ENCODE results near the gene KRR1. TPM values are rescaled to one million over a fixed set of nuclear protein-coding genes. Genes with fewer than 3 reads are reported as not detected.

KRR1 gene
- total and polyA plus RNA-seq, 2 donors from 2014 or later, result 20.0 to 50.7 TPM

DNA sequence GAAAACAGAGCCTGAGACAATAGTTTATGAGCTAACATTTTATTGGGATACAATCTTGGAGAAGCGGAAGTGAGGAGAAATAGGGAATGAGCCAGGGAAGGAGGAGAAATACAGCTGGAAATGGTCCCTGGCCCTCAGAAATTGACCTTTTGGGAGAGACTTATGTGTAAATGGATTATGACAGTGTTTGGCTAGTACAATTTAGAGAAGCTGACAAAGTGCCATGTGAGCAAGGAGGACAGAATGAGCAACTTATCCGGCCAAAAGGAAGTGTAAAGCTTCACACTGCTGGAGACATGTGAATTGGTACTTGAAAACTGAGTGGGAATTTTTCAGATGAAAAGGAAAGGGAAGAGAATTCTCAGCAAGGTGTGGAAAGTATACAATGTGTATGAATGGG is 28.0 kb downstream of the KRR1 start:
- Histone ChIP-seq H3K4me3 (ENCODE audit: low read length in 3 of 3) (no peak overlapping the region), H3K4me1 (ENCODE audit: control insufficient read depth in 2 of 3, insufficient read depth in 2 of 3, low read depth in 1 of 3, low read length in 3 of 3) (no peaks in the 10 kb centered on the region), H3K27ac (ENCODE audit: low read depth in 2 of 2, low read length in 2 of 2) (no peak overlapping the region), H3K9me3 (ENCODE audit: control insufficient read depth in 2 of 3, insufficient read depth in 1 of 3, low read length in 3 of 3) (no peaks in the 10 kb centered on the region), H3K36me3 (ENCODE audit: control insufficient read depth in 2 of 3, insufficient read depth in 3 of 3, low read length in 3 of 3) (no peaks in the 10 kb centered on the region), H3K9ac (ENCODE audit: low read length in 3 of 3) (no peak overlapping the region), H3K27me3 (ENCODE audit: control insufficient read depth, insufficient read depth, low read length) (no peaks in the 10 kb centered on the region)
- DNase-seq (no peak), FAIRE-seq (no peak)
- TF ChIP-seq, protein P1, sequence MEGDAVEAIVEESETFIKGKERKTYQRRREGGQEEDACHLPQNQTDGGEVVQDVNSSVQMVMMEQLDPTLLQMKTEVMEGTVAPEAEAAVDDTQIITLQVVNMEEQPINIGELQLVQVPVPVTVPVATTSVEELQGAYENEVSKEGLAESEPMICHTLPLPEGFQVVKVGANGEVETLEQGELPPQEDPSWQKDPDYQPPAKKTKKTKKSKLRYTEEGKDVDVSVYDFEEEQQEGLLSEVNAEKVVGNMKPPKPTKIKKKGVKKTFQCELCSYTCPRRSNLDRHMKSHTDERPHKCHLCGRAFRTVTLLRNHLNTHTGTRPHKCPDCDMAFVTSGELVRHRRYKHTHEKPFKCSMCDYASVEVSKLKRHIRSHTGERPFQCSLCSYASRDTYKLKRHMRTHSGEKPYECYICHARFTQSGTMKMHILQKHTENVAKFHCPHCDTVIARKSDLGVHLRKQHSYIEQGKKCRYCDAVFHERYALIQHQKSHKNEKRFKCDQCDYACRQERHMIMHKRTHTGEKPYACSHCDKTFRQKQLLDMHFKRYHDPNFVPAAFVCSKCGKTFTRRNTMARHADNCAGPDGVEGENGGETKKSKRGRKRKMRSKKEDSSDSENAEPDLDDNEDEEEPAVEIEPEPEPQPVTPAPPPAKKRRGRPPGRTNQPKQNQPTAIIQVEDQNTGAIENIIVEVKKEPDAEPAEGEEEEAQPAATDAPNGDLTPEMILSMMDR (IDR thresholded peaks at IDR 0.05; ENCODE audit: borderline replicate concordance, extremely low read depth, insufficient read depth), result no peak
- intact Hi-C loops (cut with DNase I), result no loop called here

GRCh38 chr12:75482646-75483045 is 28.8 kb downstream of the KRR1 start:
- FAIRE-seq, result no peak
- no peak for DNase-seq
- no peak overlapping the region for H3K9ac ChIP-seq (ENCODE audit: low read length in 3 of 3)
- H3K27ac ChIP-seq (ENCODE audit: low read depth in 2 of 2, low read length in 2 of 2), result no peak overlapping the region
- H3K4me3 ChIP-seq (ENCODE audit: low read length in 3 of 3), result peak overlapping the region in 1 of 3 donors; percentile 26
- H3K36me3 ChIP-seq (ENCODE audit: control insufficient read depth in 2 of 3, insufficient read depth in 3 of 3, low read length in 3 of 3), result no peaks in the 10 kb centered on the region
- H3K4me1 ChIP-seq (ENCODE audit: control insufficient read depth in 2 of 3, insufficient read depth in 2 of 3, low read depth in 1 of 3, low read length in 3 of 3), result no peaks in the 10 kb centered on the region
- TF ChIP-seq, protein P1 (IDR thresholded peaks at IDR 0.05; ENCODE audit: borderline replicate concordance, extremely low read depth, insufficient read depth), result no peak
- no peaks in the 10 kb centered on the region for H3K9me3 ChIP-seq (ENCODE audit: control insufficient read depth in 2 of 3, insufficient read depth in 1 of 3, low read length in 3 of 3)
- no peaks in the 10 kb centered on the region for H3K27me3 ChIP-seq (ENCODE audit: control insufficient read depth, insufficient read depth, low read length)
- intact Hi-C loops (cut with DNase I), result no loop called here

- peak overlapping the region in 1 of 2 donors; percentile 76 for H3K27ac ChIP-seq (ENCODE audit: low read depth in 2 of 2, low read length in 2 of 2)
- no peak for FAIRE-seq
These were observed 29.6 kb downstream of the KRR1 start for GRCh38 chr12:75481774-75482173.

More at GRCh38 chr12:75481774-75482173, 29.6 kb downstream of the KRR1 start:
- TF ChIP-seq, protein P1 (IDR thresholded peaks at IDR 0.05; ENCODE audit: borderline replicate concordance, extremely low read depth, insufficient read depth), result no peak
- Histone ChIP-seq H3K4me1 (ENCODE audit: control insufficient read depth in 2 of 3, insufficient read depth in 2 of 3, low read depth in 1 of 3, low read length in 3 of 3) (no peaks in the 10 kb centered on the region), H3K9me3 (ENCODE audit: control insufficient read depth in 2 of 3, insufficient read depth in 1 of 3, low read length in 3 of 3) (no peaks in the 10 kb centered on the region), H3K9ac (ENCODE audit: low read length in 3 of 3) (no peak overlapping the region), H3K36me3 (ENCODE audit: control insufficient read depth in 2 of 3, insufficient read depth in 3 of 3, low read length in 3 of 3) (no peaks in the 10 kb centered on the region), H3K27me3 (ENCODE audit: control insufficient read depth, insufficient read depth, low read length) (no peaks in the 10 kb centered on the region), H3K4me3 (ENCODE audit: low read length in 3 of 3) (peak overlapping the region in 2 of 3 donors; percentile 53 to 71)
- intact Hi-C loops (cut with DNase I), result no loop called here
- no peak for DNase-seq
